Prostate gland (tissue), 2 donors: Measurements from ENCODE around the gene THSD4. TPM values are rescaled to one million over a fixed set of nuclear protein-coding genes. Genes with fewer than 3 reads are reported as not detected.

ENCODE experiments used
- DNase-seq: peaks from one replicate; pipeline ENCODE4 v3.0.0-alpha.2; 2019; ENCODE audit warnings: low spot score
- H3K27ac ChIP-seq, 2 donors: fragments of 200-600 bp; sonication (generic); 2 replicates each; pipeline ENCODE4 v1.5.1; 2017 to 2019
- H3K27me3 ChIP-seq: fragments of 200-600 bp; sonication (generic); replicated peaks from 2 replicates; pipeline ENCODE4 v1.5.1; 2019; ENCODE audit not compliant: insufficient read depth
- H3K36me3 ChIP-seq, 2 donors: fragments of 200-600 bp; sonication (generic); 1 replicate in 1 of 2; 2 replicates in 1 of 2; pipeline versions ENCODE4 v1.5.1 to v1.8.1; 2017 to 2019
- H3K4me1 ChIP-seq: fragments of 200-600 bp; sonication (generic); replicated peaks from 2 replicates; pipeline ENCODE4 v1.5.1; 2019
- H3K4me3 ChIP-seq, 2 donors: fragments of 200-600 bp; sonication (generic); 2 replicates each; pipeline ENCODE4 v1.5.1; 2017 to 2019
- H3K9me3 ChIP-seq: fragments of 200-600 bp; sonication (generic); 2 replicates; pipeline ENCODE4 v1.5.1; 2017
- CTCF ChIP-seq, 4 experiments: fragments of 200-600 bp in 2 of 4; fragments of 450-650 bp in 2 of 4; sonication (generic) in 2 of 4; IDR thresholded peaks; 1 replicate in 3 of 4; 2 replicates in 1 of 4; pipeline ENCODE4 v1.5.1; 2016 to 2019; ENCODE audit warnings: antibody characterized with exemption in 4 of 4, mild to moderate bottlenecking in 2 of 4, moderate library complexity in 2 of 4
- POLR2A ChIP-seq: fragments of 450-650 bp; IDR thresholded peaks from one replicate; pipeline ENCODE4 v1.6.1; 2016; ENCODE audit warnings: antibody characterized with exemption, mild to moderate bottlenecking
- POLR2AphosphoS5 ChIP-seq: sonication (generic); formaldehyde crosslinking; IDR thresholded peaks from one replicate; pipeline ENCODE4 v1.6.1; 2017; ENCODE audit warnings: antibody characterized with exemption
- WGBS: methylation state at CpG from one replicate; pipeline ENCODE4 v1.1.5; 2018; 5-methylcytosine and 5-hydroxymethylcytosine counted together
- intact Hi-C: fragments of 100-400 bp; cut with DNase I; formaldehyde crosslinking; loops from one replicate; pipeline ENCODE4 v1.14.2; 2022
- total RNA-seq, 2 donors: library from RNA; depleted of rRNA; stranded (reverse); fragments of >200 nt; gene quantifications; one replicate each; pipeline ENCODE4 v1.1.0, GENCODE V29; 2016

THSD4 gene
- total RNA-seq, 2 donors from 2014 or later: 84.1 to 223 TPM

GRCh38 chr15:71293723-71294122, 178.5 kb downstream of the THSD4 start:
- H3K9me3 ChIP-seq: no peaks in the 10 kb centered on the region
- H3K4me1 ChIP-seq: no peaks in the 10 kb centered on the region
- no peaks in the 10 kb centered on the region for H3K27me3 ChIP-seq
- H3K4me3 ChIP-seq: no peak overlapping the region
- TF ChIP-seq POLR2AphosphoS5 (no peak), POLR2A (no peak), CTCF (IDR thresholded peaks at IDR 0.05) (no peak)
- intact Hi-C loops: no loop called here
- no peaks in the 10 kb centered on the region for H3K36me3 ChIP-seq
- no peak for DNase-seq
- WGBS: 34% methylated on average over 2 of the region's 2 CpGs
- no peak overlapping the region for H3K27ac ChIP-seq

GRCh38 chr15:71294251-71294910, 179.1 kb downstream of the THSD4 start:
- 71% methylated on average over 12 of the region's 12 CpGs for WGBS
- Histone ChIP-seq H3K27me3 (no peaks in the 10 kb centered on the region), H3K4me1 (no peaks in the 10 kb centered on the region), H3K9me3 (no peaks in the 10 kb centered on the region), H3K4me3 (no peak overlapping the region), H3K36me3 (no peaks in the 10 kb centered on the region), H3K27ac (peak overlapping the region; percentile 66 to 70)
- no peak for DNase-seq
- intact Hi-C loops: no loop called here
- TF ChIP-seq POLR2AphosphoS5 (no peak), POLR2A (no peak), CTCF (IDR thresholded peaks at IDR 0.05) (no peak)

- Histone ChIP-seq H3K36me3 (no peaks in the 10 kb centered on the region), H3K4me3 (no peak overlapping the region), H3K9me3 (no peaks in the 10 kb centered on the region), H3K4me1 (no peaks in the 10 kb centered on the region), H3K27ac (peak overlapping the region; percentile 66 to 70), H3K27me3 (no peaks in the 10 kb centered on the region)
- peak; percentile 51 for DNase-seq
- intact Hi-C loops: no loop called here
- TF ChIP-seq POLR2A (no peak), CTCF (IDR thresholded peaks at IDR 0.05) (no peak), POLR2AphosphoS5 (peak; percentile 64)
- WGBS: 42% methylated on average over 6 of the region's 6 CpGs
Measured at GRCh38 chr15:71294911-71295602, 179.8 kb downstream of the THSD4 start.

GRCh38 chr15:71295603-71296314, 180.5 kb downstream of the THSD4 start:
- Histone ChIP-seq H3K27me3 (no peaks in the 10 kb centered on the region), H3K4me3 (no peak overlapping the region), H3K36me3 (no peaks in the 10 kb centered on the region), H3K4me1 (no peaks in the 10 kb centered on the region), H3K9me3 (no peaks in the 10 kb centered on the region), H3K27ac (peak overlapping the region; percentile 58 to 66)
- intact Hi-C loops: no loop called here
- 30% methylated on average over 3 of the region's 3 CpGs for WGBS
- DNase-seq: no peak
- TF ChIP-seq POLR2A (no peak), POLR2AphosphoS5 (no peak), CTCF (IDR thresholded peaks at IDR 0.05) (no peak)
